Measurements from ENCODE around the gene ZNF274.

GRCh38 chr19:58252102-58252685, 69.3 kb downstream of the ZNF274 start:
- no peak for TF ChIP-seq TAF1 (IDR thresholded peaks at IDR 0.05; ENCODE audit: low read depth, low read length)
- no peak for TF ChIP-seq POLR2A (IDR thresholded peaks at IDR 0.05; ENCODE audit: low read depth, low read length)
- no peak for TF ChIP-seq POLR2AphosphoS5 (IDR thresholded peaks at IDR 0.05; ENCODE audit: low read depth, low read length)
- no peak for TF ChIP-seq SPI1 (IDR thresholded peaks at IDR 0.05; ENCODE audit: low read depth, low read length)
- TF ChIP-seq POU2F2 (IDR thresholded peaks at IDR 0.05; ENCODE audit: low read depth, low read length): no peak

Measured in GM12891 (cell line).